Activated CD4-positive, alpha-beta T cell treated with anti-CD3 and anti-CD28 coated beads, Interleukin-2, amount 50 U/mL, for 48 hours (primary cell): ENCODE results near the gene LHX4.

Experiments used
- DNase-seq, 2 experiments: peaks; one replicate each; pipeline ENCODE4 v3.0.0-alpha.2; 2020

LHX4 gene

GRCh38 chr1:180278194-180278515 is 48.1 kb downstream of the LHX4 start:
- no peak for DNase-seq

- DNase-seq, result no peak
These were observed 48.7 kb downstream of the LHX4 start for GRCh38 chr1:180278596-180279395.

GRCh38 chr1:180279651-180280050 is 49.6 kb downstream of the LHX4 start:
- no peak for DNase-seq

- DNase-seq, result no peak
These were observed 50.6 kb downstream of the LHX4 start for GRCh38 chr1:180280617-180281016.

GRCh38 chr1:180281490-180281889 is 51.4 kb downstream of the LHX4 start:
- no peak for DNase-seq

GRCh38 chr1:180282401-180283044 is 52.5 kb downstream of the LHX4 start:
- no peak for DNase-seq

GRCh38 chr1:180283098-180283497 is 53.0 kb downstream of the LHX4 start:
- DNase-seq, result no peak

GRCh38 chr1:180286417-180286816 is 56.4 kb downstream of the LHX4 start:
- DNase-seq, result no peak

GRCh38 chr1:180287988-180288705 is 58.1 kb downstream of the LHX4 start:
- no peak for DNase-seq

GRCh38 chr1:180288940-180289339 is 58.9 kb downstream of the LHX4 start:
- DNase-seq, result no peak

GRCh38 chr1:180290265-180291001 is 60.4 kb downstream of the LHX4 start:
- no peak for DNase-seq

- no peak for DNase-seq
These were observed 60.9 kb downstream of the LHX4 start for GRCh38 chr1:180291004-180291403.

- DNase-seq, result no peak
These were observed 64.6 kb downstream of the LHX4 start for GRCh38 chr1:180294711-180295110.

GRCh38 chr1:180295999-180296398 is 65.9 kb downstream of the LHX4 start:
- no peak for DNase-seq

- no peak for DNase-seq
These were observed 69.6 kb downstream of the LHX4 start for GRCh38 chr1:180299479-180300221.

- DNase-seq, result no peak
These were observed 71.2 kb downstream of the LHX4 start for GRCh38 chr1:180301135-180301742.

- no peak for DNase-seq
These were observed 79.3 kb downstream of the LHX4 start for GRCh38 chr1:180309338-180309737.

- no peak for DNase-seq
These were observed 80.0 kb downstream of the LHX4 start for GRCh38 chr1:180310095-180310494.

- no peak for DNase-seq
These were observed 81.1 kb downstream of the LHX4 start for GRCh38 chr1:180311011-180311730.

GRCh38 chr1:180312926-180313325 is 82.9 kb downstream of the LHX4 start:
- DNase-seq, result no peak

GRCh38 chr1:180327089-180327488 is 97.0 kb downstream of the LHX4 start:
- DNase-seq, result no peak
